ENCODE measurements around the gene DNAI1. TPM values are rescaled to one million over a fixed set of nuclear protein-coding genes. Genes with fewer than 3 reads are reported as not detected.

Gene DNAI1
- total RNA-seq, 1 experiment from 2014 or later: 0.52 TPM

DNA sequence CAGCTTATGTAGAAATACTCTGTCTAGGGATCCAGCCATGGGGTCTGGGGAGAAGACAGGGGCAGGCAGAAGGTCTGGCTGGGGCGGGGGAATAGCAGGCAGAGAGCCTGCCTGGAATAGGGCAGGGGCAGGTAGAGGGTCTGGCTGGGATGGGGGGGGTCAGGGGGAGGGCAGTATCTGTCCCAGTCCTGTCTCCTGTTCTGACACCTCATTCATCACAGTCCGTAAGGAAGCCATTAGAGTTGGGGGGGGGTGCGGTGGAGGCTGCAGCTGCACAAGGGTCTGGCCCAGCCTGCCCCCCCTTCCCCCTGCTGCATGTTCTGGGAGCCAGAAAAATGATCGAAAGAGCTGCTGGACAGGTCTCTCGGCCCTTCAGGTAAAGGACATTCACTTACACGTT is 98.3 kb downstream of the DNAI1 start:
- H3K27ac Mint-ChIP-seq (ENCODE audit: unreplicated experiment): no peak overlapping the region
- intact Hi-C loops (cut with micrococcal nuclease; ENCODE audit: unreplicated experiment): no loop called here
- Histone ChIP-seq H3K27me3 (replicated peaks; ENCODE audit: control insufficient read depth, insufficient read depth, low read length) (no peaks in the 10 kb centered on the region; the same call in none of the 2 replicates), H3K9me3 (no peaks in the 10 kb centered on the region), H3K4me1 (no peaks in the 10 kb centered on the region), H3K4me3 (ENCODE audit: low read depth, low read length) (no peak overlapping the region), H3K36me3 (ENCODE audit: control insufficient read depth, insufficient read depth, low read length) (no peaks in the 10 kb centered on the region)
- no peak for DNase-seq
- H3K36me3 Mint-ChIP-seq (ENCODE audit: insufficient read depth, unreplicated experiment): no peaks in the 10 kb centered on the region
- H3K27me3 Mint-ChIP-seq (ENCODE audit: insufficient read depth, unreplicated experiment): no peaks in the 10 kb centered on the region
- TF ChIP-seq, protein P1, sequence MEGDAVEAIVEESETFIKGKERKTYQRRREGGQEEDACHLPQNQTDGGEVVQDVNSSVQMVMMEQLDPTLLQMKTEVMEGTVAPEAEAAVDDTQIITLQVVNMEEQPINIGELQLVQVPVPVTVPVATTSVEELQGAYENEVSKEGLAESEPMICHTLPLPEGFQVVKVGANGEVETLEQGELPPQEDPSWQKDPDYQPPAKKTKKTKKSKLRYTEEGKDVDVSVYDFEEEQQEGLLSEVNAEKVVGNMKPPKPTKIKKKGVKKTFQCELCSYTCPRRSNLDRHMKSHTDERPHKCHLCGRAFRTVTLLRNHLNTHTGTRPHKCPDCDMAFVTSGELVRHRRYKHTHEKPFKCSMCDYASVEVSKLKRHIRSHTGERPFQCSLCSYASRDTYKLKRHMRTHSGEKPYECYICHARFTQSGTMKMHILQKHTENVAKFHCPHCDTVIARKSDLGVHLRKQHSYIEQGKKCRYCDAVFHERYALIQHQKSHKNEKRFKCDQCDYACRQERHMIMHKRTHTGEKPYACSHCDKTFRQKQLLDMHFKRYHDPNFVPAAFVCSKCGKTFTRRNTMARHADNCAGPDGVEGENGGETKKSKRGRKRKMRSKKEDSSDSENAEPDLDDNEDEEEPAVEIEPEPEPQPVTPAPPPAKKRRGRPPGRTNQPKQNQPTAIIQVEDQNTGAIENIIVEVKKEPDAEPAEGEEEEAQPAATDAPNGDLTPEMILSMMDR (IDR thresholded peaks at IDR 0.05; ENCODE audit: insufficient read depth in 1 of 2, low read depth in 1 of 2, low read length in 1 of 2, severe bottlenecking in 1 of 2, unreplicated experiment in 1 of 2): no peak
- H3K9me3 Mint-ChIP-seq (ENCODE audit: unreplicated experiment): no peaks in the 10 kb centered on the region
- POLR2A ChIA-PET: no interaction called here
- H3K4me1 Mint-ChIP-seq (ENCODE audit: low read depth, unreplicated experiment): no peaks in the 10 kb centered on the region
- CTCF ChIA-PET: no interaction called here
- BruUV-seq (replicated peaks): no TSS peak
- no peak overlapping the region for H3K4me3 Mint-ChIP-seq (ENCODE audit: unreplicated experiment)

DNA sequence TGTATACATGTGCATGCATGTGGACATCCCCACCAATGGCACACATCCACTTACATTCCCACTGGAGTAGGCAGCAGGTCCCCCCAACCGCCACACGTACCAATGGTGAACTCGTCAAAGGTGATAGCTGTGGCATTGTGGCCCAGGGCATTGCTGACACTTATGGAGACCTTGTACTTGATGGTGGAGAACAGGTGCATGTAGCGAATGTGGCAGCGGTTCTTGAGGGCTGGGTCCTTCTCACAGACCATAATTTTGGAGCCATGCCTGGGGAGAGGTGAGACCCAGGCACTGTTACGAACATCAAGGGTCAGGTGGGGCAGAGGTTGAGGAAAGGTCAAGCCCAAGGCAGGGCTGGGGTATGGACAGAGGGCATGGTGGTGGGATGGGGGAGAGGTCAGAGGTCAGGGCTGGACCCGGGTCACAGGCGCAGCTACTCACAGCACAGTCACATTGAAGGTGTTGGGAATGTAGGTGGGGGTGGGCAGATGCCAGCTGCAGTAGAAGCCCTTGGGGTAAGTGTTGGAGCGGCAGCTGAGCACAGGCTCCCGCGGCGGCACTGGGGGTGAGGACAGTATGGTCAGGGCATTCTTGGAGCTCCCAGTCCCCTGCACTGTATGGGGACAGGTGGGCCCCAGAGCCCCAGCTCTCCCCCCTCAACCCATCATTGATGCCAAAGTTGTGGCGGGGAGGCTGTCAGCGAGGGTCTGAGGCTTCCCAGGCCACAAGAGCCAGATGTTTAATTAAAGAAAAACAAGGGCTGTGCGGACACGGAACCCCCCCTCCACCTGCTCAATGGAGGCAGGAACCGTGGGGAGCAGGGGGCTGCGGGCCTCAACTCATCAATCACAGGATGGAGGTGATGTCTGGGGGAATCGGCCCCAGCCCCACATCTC is 99.1 kb downstream of the DNAI1 start:
- Histone ChIP-seq H3K36me3 (ENCODE audit: control insufficient read depth, insufficient read depth, low read length) (no peaks in the 10 kb centered on the region), H3K4me3 (ENCODE audit: low read depth, low read length) (no peak overlapping the region), H3K4me1 (no peaks in the 10 kb centered on the region), H3K9me3 (no peaks in the 10 kb centered on the region), H3K27me3 (replicated peaks; ENCODE audit: control insufficient read depth, insufficient read depth, low read length) (no peaks in the 10 kb centered on the region; the same call in none of the 2 replicates)
- intact Hi-C loops (cut with micrococcal nuclease; ENCODE audit: unreplicated experiment): no loop called here
- H3K4me1 Mint-ChIP-seq (ENCODE audit: low read depth, unreplicated experiment): no peaks in the 10 kb centered on the region
- H3K4me3 Mint-ChIP-seq (ENCODE audit: unreplicated experiment): no peak overlapping the region
- ChIA-PET CTCF (interaction anchor here (0.8 kb wide), 1 partner anchor 154 kb away, joined by 5 read pairs; no protein-coding TSS in a partner anchor), POLR2A (no interaction called here)
- no peak for DNase-seq
- H3K36me3 Mint-ChIP-seq (ENCODE audit: insufficient read depth, unreplicated experiment): no peaks in the 10 kb centered on the region
- no peak overlapping the region for H3K27ac Mint-ChIP-seq (ENCODE audit: unreplicated experiment)
- peaks cover under 1% of the 10 kb centered on the region for H3K27me3 Mint-ChIP-seq (ENCODE audit: insufficient read depth, unreplicated experiment)
- no TSS peak for BruUV-seq (replicated peaks)
- TF ChIP-seq, protein P1 (IDR thresholded peaks at IDR 0.05; ENCODE audit: insufficient read depth in 1 of 2, low read depth in 1 of 2, low read length in 1 of 2, severe bottlenecking in 1 of 2, unreplicated experiment in 1 of 2): no peak
- peaks cover 2% of the 10 kb centered on the region for H3K9me3 Mint-ChIP-seq (ENCODE audit: unreplicated experiment)

DNA sequence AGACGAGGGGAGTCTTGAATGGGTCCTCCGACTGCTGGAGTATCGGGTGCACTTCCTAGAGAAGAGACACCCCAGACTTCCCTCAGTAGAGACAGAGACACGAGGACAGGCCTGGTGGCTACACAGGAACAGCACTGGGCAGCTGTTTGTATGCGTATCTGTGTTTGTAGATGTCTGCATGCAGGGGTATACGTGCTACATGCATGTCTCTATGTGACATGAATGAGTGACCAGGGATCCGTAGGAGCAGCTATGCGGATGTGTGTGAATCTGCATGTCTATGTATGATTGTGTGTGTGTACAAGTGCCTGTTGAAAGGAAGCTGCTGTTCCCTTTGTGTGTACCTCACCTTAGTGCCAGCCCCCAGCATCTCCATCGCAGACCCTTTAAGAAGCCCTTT is 99.8 kb downstream of the DNAI1 start:
- Mint-ChIP-seq H3K27me3 (ENCODE audit: insufficient read depth, unreplicated experiment) (peaks cover 4% of the 10 kb centered on the region), H3K4me3 (ENCODE audit: unreplicated experiment) (no peak overlapping the region), H3K27ac (ENCODE audit: unreplicated experiment) (no peak overlapping the region), H3K36me3 (ENCODE audit: insufficient read depth, unreplicated experiment) (no peaks in the 10 kb centered on the region), H3K9me3 (ENCODE audit: unreplicated experiment) (peaks cover 8% of the 10 kb centered on the region), H3K4me1 (ENCODE audit: low read depth, unreplicated experiment) (no peaks in the 10 kb centered on the region)
- H3K9me3 ChIP-seq: no peaks in the 10 kb centered on the region
- H3K4me3 ChIP-seq (ENCODE audit: low read depth, low read length): no peak overlapping the region
- no peaks in the 10 kb centered on the region for H3K4me1 ChIP-seq
- no peaks in the 10 kb centered on the region; the same call in none of the 2 replicates for H3K27me3 ChIP-seq (replicated peaks; ENCODE audit: control insufficient read depth, insufficient read depth, low read length)
- intact Hi-C loops (cut with micrococcal nuclease; ENCODE audit: unreplicated experiment): no loop called here
- TF ChIP-seq, protein P1 (IDR thresholded peaks at IDR 0.05; ENCODE audit: insufficient read depth in 1 of 2, low read depth in 1 of 2, low read length in 1 of 2, severe bottlenecking in 1 of 2, unreplicated experiment in 1 of 2): no peak
- ChIA-PET POLR2A (no interaction called here), CTCF (no interaction called here)
- no peaks in the 10 kb centered on the region for H3K36me3 ChIP-seq (ENCODE audit: control insufficient read depth, insufficient read depth, low read length)
- BruUV-seq (replicated peaks): no TSS peak
- DNase-seq: no peak

All from Caco-2 (cell line).